ENCODE measurements around the gene STRN3. TPM values are rescaled to one million over a fixed set of nuclear protein-coding genes. Genes with fewer than 3 reads are reported as not detected.

Gene STRN3
- total and polyA plus RNA-seq, 2 of the 4 experiments (the other 2 are of a cell fraction), result 10.8 to 78.7 TPM

DNA sequence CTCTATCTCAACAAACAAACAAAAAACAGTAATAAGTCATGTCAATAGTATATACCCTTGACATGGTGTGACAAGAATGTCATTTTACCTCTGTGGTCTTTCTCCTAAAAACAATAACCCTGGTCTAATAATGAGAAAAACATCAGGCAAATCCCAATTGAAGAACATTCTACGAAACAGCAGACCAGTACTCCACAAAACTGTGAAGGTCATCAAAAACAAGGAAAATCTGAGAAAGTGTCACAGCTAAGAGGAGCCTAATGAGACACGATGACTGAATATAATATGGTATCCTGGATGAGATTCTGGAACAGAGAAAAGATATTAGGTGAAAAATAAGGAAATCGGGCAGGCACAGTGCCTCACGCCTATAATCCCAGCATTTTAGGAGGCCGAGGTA lies 157.4 kb downstream of the STRN3 start:
- H2BK120ac ChIP-seq (ENCODE audit: low read depth, low read length), result no peak overlapping the region
- H4K8ac ChIP-seq (ENCODE audit: low read depth in 2 of 2, low read length in 2 of 2), result no peak overlapping the region
- DNase-seq (no peak), ATAC-seq (ENCODE audit: low read depth) (no peak)
- H3K27ac ChIP-seq (ENCODE audit: insufficient read depth, low read length), result no peak overlapping the region
- no peak overlapping the region for H3K14ac ChIP-seq (replicated peaks; ENCODE audit: low read depth, low read length)
- no peak overlapping the region for H3K4me2 ChIP-seq (ENCODE audit: low read depth, low read length)
- H4K20me1 ChIP-seq (ENCODE audit: insufficient read depth, low read length), result no peaks in the 10 kb centered on the region
- BruUV-seq (replicated peaks), result no TSS peak
- ChIA-PET CTCF (no interaction called here), POLR2A (ENCODE audit: unreplicated experiment) (no interaction called here)
- WGBS, 2 experiments (ENCODE audit: extremely low coverage in 2 of 2, insufficient read length in 1 of 2), result 80% methylated on average over 1 of the region's 5 CpGs; no CpG with 5 or more reads in 1 of the 2 experiments
- H2AFZ ChIP-seq (replicated peaks; ENCODE audit: low read length, poor library complexity), result no peak overlapping the region
- no peak overlapping the region for H3K23ac ChIP-seq (ENCODE audit: low read depth, low read length)
- H3K79me1 ChIP-seq (ENCODE audit: low read depth in 1 of 2, low read length in 2 of 2), result no peaks in the 10 kb centered on the region
- no peak overlapping the region for H3K4me3 ChIP-seq (ENCODE audit: insufficient read depth, low read depth, low read length)
- intact Hi-C loops (cut with micrococcal nuclease) (no loop called here), in situ Hi-C loops (cut with MboI; ENCODE audit: low sequenced_read_pairs) (no loop called here), dilution Hi-C loops (cut with HindIII; ENCODE audit: low sequenced_read_pairs, unreplicated experiment) (no loop called here)
- no peak overlapping the region for H3K18ac ChIP-seq (ENCODE audit: low read depth, low read length)
- no peak overlapping the region for H2BK5ac ChIP-seq (ENCODE audit: low read depth, low read length, poor library complexity, severe bottlenecking)
- no peaks in the 10 kb centered on the region for H3K9me3 ChIP-seq (ENCODE audit: control insufficient read depth, insufficient read depth, low read length)
- H2AK9ac ChIP-seq (replicated peaks; ENCODE audit: low read depth, low read length, poor library complexity), result no peak overlapping the region
- no peaks in the 10 kb centered on the region for H3K9me1 ChIP-seq (ENCODE audit: insufficient read depth, low read length)
- H4K91ac ChIP-seq (ENCODE audit: insufficient read depth, low read depth, low read length), result no peak overlapping the region
- H2BK15ac ChIP-seq (ENCODE audit: low read depth, low read length), result no peak overlapping the region
- no peak overlapping the region for H2BK20ac ChIP-seq (ENCODE audit: low read depth, low read length)
- no peaks in the 10 kb centered on the region for H3K4me1 ChIP-seq (ENCODE audit: control insufficient read depth, insufficient read depth, low read length)
- no peak for TF ChIP-seq CHD1 (IDR thresholded peaks at IDR 0.05; ENCODE audit: low read depth, low read length)
- TF ChIP-seq, protein P1, sequence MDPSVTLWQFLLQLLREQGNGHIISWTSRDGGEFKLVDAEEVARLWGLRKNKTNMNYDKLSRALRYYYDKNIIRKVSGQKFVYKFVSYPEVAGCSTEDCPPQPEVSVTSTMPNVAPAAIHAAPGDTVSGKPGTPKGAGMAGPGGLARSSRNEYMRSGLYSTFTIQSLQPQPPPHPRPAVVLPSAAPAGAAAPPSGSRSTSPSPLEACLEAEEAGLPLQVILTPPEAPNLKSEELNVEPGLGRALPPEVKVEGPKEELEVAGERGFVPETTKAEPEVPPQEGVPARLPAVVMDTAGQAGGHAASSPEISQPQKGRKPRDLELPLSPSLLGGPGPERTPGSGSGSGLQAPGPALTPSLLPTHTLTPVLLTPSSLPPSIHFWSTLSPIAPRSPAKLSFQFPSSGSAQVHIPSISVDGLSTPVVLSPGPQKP (IDR thresholded peaks at IDR 0.05; ENCODE audit: borderline replicate concordance, low read depth, low read length), result no peak
- TF ChIP-seq, protein P2, sequence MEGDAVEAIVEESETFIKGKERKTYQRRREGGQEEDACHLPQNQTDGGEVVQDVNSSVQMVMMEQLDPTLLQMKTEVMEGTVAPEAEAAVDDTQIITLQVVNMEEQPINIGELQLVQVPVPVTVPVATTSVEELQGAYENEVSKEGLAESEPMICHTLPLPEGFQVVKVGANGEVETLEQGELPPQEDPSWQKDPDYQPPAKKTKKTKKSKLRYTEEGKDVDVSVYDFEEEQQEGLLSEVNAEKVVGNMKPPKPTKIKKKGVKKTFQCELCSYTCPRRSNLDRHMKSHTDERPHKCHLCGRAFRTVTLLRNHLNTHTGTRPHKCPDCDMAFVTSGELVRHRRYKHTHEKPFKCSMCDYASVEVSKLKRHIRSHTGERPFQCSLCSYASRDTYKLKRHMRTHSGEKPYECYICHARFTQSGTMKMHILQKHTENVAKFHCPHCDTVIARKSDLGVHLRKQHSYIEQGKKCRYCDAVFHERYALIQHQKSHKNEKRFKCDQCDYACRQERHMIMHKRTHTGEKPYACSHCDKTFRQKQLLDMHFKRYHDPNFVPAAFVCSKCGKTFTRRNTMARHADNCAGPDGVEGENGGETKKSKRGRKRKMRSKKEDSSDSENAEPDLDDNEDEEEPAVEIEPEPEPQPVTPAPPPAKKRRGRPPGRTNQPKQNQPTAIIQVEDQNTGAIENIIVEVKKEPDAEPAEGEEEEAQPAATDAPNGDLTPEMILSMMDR (conservative IDR thresholded peaks at IDR 0.05; ENCODE audit: low read depth, low read length), result no peak
- no peak for TF ChIP-seq MAFK (IDR thresholded peaks at IDR 0.05; ENCODE audit: low read depth, low read length)
- TF ChIP-seq CEBPB (IDR thresholded peaks at IDR 0.05; ENCODE audit: low read depth, low read length), result no peak
- TF ChIP-seq, protein P3, sequence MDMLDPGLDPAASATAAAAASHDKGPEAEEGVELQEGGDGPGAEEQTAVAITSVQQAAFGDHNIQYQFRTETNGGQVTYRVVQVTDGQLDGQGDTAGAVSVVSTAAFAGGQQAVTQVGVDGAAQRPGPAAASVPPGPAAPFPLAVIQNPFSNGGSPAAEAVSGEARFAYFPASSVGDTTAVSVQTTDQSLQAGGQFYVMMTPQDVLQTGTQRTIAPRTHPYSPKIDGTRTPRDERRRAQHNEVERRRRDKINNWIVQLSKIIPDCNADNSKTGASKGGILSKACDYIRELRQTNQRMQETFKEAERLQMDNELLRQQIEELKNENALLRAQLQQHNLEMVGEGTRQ (IDR thresholded peaks at IDR 0.05; ENCODE audit: low read depth, low read length), result no peak
- TF ChIP-seq NFE2L2 (IDR thresholded peaks at IDR 0.05; ENCODE audit: low read depth, low read length), result no peak
- TF ChIP-seq FOS (IDR thresholded peaks at IDR 0.05; ENCODE audit: low read depth, low read length), result no peak
- TF ChIP-seq MAZ (IDR thresholded peaks at IDR 0.05; ENCODE audit: borderline replicate concordance, low read depth, low read length), result no peak
- TF ChIP-seq RAD21 (IDR thresholded peaks at IDR 0.05; ENCODE audit: low read length), result no peak
- no peak for TF ChIP-seq POLR2A (IDR thresholded peaks at IDR 0.05; ENCODE audit: low read depth, low read length)
- TF ChIP-seq RCOR1 (IDR thresholded peaks at IDR 0.05; ENCODE audit: insufficient replicate concordance, low read length), result no peak
- no peak for TF ChIP-seq SMC3 (IDR thresholded peaks at IDR 0.05; ENCODE audit: low read depth, low read length)
- TF ChIP-seq BHLHE40 (IDR thresholded peaks at IDR 0.05; ENCODE audit: low read depth, low read length), result no peak
- TF ChIP-seq MXI1 (IDR thresholded peaks at IDR 0.05; ENCODE audit: borderline replicate concordance, low read depth, low read length), result no peak
- no peak for TF ChIP-seq RFX5 (IDR thresholded peaks at IDR 0.05; ENCODE audit: low read depth, low read length)
- no peak overlapping the region for H3K56ac ChIP-seq (ENCODE audit: extremely low read depth, insufficient read depth, low read length)
- no peak overlapping the region for H4K5ac ChIP-seq (ENCODE audit: low read depth, low read length)
- H3K27me3 ChIP-seq (ENCODE audit: control insufficient read depth, insufficient read depth, low read length), result peaks cover 33% of the 10 kb centered on the region
- no peak overlapping the region for H3K9ac ChIP-seq (ENCODE audit: low read depth, low read length)
- H2AK5ac ChIP-seq (ENCODE audit: low read depth, low read length), result no peak overlapping the region
- no peak overlapping the region for H3K4ac ChIP-seq (ENCODE audit: low read depth, low read length)
- H3K36me3 ChIP-seq (ENCODE audit: control insufficient read depth, insufficient read depth, low read length), result no peaks in the 10 kb centered on the region

Data from IMR-90 (cell line).